ENCODE measurements around the gene TMA7B. TPM values are rescaled to one million over a fixed set of nuclear protein-coding genes. Genes with fewer than 3 reads are reported as not detected.

Gene TMA7B
- total and polyA plus RNA-seq, 2 of the 4 experiments (the other 2 are of a cell fraction): not detected

DNA sequence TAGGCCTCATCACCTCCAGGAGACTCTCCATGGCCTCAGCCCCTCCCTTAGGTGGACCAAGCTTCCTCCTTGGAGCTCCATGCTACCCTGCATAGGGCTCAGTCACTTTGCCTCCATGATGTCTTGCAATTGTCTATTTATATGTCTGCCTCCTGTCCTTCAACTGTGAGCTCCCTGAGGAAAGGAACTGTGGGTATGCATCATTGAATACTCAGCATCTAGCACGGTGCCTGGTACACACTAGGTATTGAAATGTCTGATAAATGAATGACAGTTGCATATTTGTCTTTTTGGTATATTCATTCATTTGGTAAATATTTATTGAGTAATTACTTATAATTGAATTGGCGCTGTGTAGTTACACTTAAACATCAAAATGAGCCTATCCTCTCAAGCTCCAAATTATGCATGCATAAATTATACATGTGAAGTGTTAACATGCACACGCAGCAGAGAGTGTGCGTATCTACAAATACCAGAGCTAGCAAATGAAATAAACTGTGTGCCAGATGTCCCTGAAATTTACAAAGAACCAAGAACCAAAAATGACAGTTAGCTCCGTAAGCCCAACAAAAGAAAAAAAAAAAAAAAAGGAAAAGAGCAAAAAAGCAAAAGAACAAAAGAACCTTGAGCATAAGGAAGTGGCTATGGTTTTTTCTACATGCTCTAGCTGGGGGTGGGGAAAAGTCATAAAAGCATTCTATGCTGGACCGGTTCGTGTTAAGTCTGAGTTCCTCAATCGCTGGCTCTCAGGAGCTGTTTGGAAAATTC, 34.1 kb upstream of the TMA7B start:
- Histone ChIP-seq H3K9ac (ENCODE audit: low read depth, low read length) (no peak overlapping the region), H3K23ac (ENCODE audit: low read depth, low read length) (no peak overlapping the region), H3K56ac (ENCODE audit: extremely low read depth, insufficient read depth, low read length) (no peak overlapping the region), H3K9me3 (ENCODE audit: control insufficient read depth, insufficient read depth, low read length) (no peaks in the 10 kb centered on the region), H3K27me3 (ENCODE audit: control insufficient read depth, insufficient read depth, low read length) (peaks cover 69% of the 10 kb centered on the region), H3K4ac (ENCODE audit: low read depth, low read length) (no peak overlapping the region), H4K8ac (ENCODE audit: low read depth in 2 of 2, low read length in 2 of 2) (no peak overlapping the region), H3K18ac (ENCODE audit: low read depth, low read length) (no peak overlapping the region), H3K9me1 (ENCODE audit: insufficient read depth, low read length) (no peaks in the 10 kb centered on the region; the same call in 1 of the 2 replicates), H4K20me1 (ENCODE audit: insufficient read depth, low read length) (no peaks in the 10 kb centered on the region), H2BK120ac (ENCODE audit: low read depth, low read length) (no peak overlapping the region), H2AFZ (replicated peaks; ENCODE audit: low read length, poor library complexity) (no peak overlapping the region), H3K4me3 (ENCODE audit: insufficient read depth, low read depth, low read length) (no peak overlapping the region), H3K14ac (replicated peaks; ENCODE audit: low read depth, low read length) (no peak overlapping the region), H2AK5ac (ENCODE audit: low read depth, low read length) (no peak overlapping the region), H4K5ac (ENCODE audit: low read depth, low read length) (no peak overlapping the region), H3K79me1 (ENCODE audit: low read depth in 1 of 2, low read length in 2 of 2) (no peaks in the 10 kb centered on the region), H4K91ac (ENCODE audit: insufficient read depth, low read depth, low read length) (no peak overlapping the region), H3K27ac (ENCODE audit: insufficient read depth, low read length) (no peak overlapping the region), H2AK9ac (replicated peaks; ENCODE audit: low read depth, low read length, poor library complexity) (no peak overlapping the region), H2BK15ac (ENCODE audit: low read depth, low read length) (no peak overlapping the region), H3K4me1 (ENCODE audit: control insufficient read depth, insufficient read depth, low read length) (no peaks in the 10 kb centered on the region; the same call in 1 of the 2 replicates), H3K4me2 (ENCODE audit: low read depth, low read length) (no peak overlapping the region), H2BK20ac (ENCODE audit: low read depth, low read length) (no peak overlapping the region), H2BK5ac (ENCODE audit: low read depth, low read length, poor library complexity, severe bottlenecking) (no peak overlapping the region), H3K36me3 (ENCODE audit: control insufficient read depth, insufficient read depth, low read length) (no peaks in the 10 kb centered on the region)
- no TSS peak for BruUV-seq (replicated peaks)
- ChIA-PET POLR2A (ENCODE audit: unreplicated experiment) (no interaction called here), CTCF (interaction anchor here (0.5 kb wide), 1 partner anchor 369 kb away, joined by 3 read pairs; no protein-coding TSS in a partner anchor)
- intact Hi-C loops (cut with micrococcal nuclease): no loop called here
- no peak for DNase-seq
- in situ Hi-C loops (cut with MboI; ENCODE audit: low sequenced_read_pairs): no loop called here
- WGBS, 2 experiments (ENCODE audit: extremely low coverage in 2 of 2, insufficient read length in 1 of 2): 53% methylated on average over 3 of the region's 8 CpGs; no CpG with 5 or more reads in 1 of the 2 experiments
- ATAC-seq (ENCODE audit: low read depth): no peak
- dilution Hi-C loops (cut with HindIII; ENCODE audit: low sequenced_read_pairs, unreplicated experiment): no loop called here
- TF ChIP-seq, protein P1, sequence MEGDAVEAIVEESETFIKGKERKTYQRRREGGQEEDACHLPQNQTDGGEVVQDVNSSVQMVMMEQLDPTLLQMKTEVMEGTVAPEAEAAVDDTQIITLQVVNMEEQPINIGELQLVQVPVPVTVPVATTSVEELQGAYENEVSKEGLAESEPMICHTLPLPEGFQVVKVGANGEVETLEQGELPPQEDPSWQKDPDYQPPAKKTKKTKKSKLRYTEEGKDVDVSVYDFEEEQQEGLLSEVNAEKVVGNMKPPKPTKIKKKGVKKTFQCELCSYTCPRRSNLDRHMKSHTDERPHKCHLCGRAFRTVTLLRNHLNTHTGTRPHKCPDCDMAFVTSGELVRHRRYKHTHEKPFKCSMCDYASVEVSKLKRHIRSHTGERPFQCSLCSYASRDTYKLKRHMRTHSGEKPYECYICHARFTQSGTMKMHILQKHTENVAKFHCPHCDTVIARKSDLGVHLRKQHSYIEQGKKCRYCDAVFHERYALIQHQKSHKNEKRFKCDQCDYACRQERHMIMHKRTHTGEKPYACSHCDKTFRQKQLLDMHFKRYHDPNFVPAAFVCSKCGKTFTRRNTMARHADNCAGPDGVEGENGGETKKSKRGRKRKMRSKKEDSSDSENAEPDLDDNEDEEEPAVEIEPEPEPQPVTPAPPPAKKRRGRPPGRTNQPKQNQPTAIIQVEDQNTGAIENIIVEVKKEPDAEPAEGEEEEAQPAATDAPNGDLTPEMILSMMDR (conservative IDR thresholded peaks at IDR 0.05; ENCODE audit: low read depth, low read length): no peak
- TF ChIP-seq BHLHE40 (IDR thresholded peaks at IDR 0.05; ENCODE audit: low read depth, low read length) (no peak), SMC3 (IDR thresholded peaks at IDR 0.05; ENCODE audit: low read depth, low read length) (no peak), CHD1 (IDR thresholded peaks at IDR 0.05; ENCODE audit: low read depth, low read length) (no peak), RCOR1 (IDR thresholded peaks at IDR 0.05; ENCODE audit: insufficient replicate concordance, low read length) (no peak), NFE2L2 (IDR thresholded peaks at IDR 0.05; ENCODE audit: low read depth, low read length) (no peak), RFX5 (IDR thresholded peaks at IDR 0.05; ENCODE audit: low read depth, low read length) (no peak), MXI1 (IDR thresholded peaks at IDR 0.05; ENCODE audit: borderline replicate concordance, low read depth, low read length) (no peak), POLR2A (IDR thresholded peaks at IDR 0.05; ENCODE audit: low read depth, low read length) (no peak), RAD21 (IDR thresholded peaks at IDR 0.05; ENCODE audit: low read length) (no peak)
- TF ChIP-seq, protein P2, sequence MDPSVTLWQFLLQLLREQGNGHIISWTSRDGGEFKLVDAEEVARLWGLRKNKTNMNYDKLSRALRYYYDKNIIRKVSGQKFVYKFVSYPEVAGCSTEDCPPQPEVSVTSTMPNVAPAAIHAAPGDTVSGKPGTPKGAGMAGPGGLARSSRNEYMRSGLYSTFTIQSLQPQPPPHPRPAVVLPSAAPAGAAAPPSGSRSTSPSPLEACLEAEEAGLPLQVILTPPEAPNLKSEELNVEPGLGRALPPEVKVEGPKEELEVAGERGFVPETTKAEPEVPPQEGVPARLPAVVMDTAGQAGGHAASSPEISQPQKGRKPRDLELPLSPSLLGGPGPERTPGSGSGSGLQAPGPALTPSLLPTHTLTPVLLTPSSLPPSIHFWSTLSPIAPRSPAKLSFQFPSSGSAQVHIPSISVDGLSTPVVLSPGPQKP (IDR thresholded peaks at IDR 0.05; ENCODE audit: borderline replicate concordance, low read depth, low read length): no peak
- TF ChIP-seq, protein P3, sequence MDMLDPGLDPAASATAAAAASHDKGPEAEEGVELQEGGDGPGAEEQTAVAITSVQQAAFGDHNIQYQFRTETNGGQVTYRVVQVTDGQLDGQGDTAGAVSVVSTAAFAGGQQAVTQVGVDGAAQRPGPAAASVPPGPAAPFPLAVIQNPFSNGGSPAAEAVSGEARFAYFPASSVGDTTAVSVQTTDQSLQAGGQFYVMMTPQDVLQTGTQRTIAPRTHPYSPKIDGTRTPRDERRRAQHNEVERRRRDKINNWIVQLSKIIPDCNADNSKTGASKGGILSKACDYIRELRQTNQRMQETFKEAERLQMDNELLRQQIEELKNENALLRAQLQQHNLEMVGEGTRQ (IDR thresholded peaks at IDR 0.05; ENCODE audit: low read depth, low read length): no peak
